ENCODE measurements around the gene MCF2L. TPM values are rescaled to one million over a fixed set of nuclear protein-coding genes. Genes with fewer than 3 reads are reported as not detected.

The MCF2L gene
- polyA plus RNA-seq, 1 experiment: 0.02 TPM

- TF ChIP-seq CTCF (IDR thresholded peaks at IDR 0.05; ENCODE audit: insufficient read depth, low read depth, low read length): no peak
- H3K36me3 ChIP-seq (ENCODE audit: control insufficient read depth, insufficient read depth, low read length): no peaks in the 10 kb centered on the region
- ChIA-PET POLR2A (no interaction called here), CTCF (interaction anchor here (0.6 to 1.1 kb wide), 2 partner anchors 16 to 605 kb away, joined by 3 to 4 read pairs; no protein-coding TSS in a partner anchor)
- DNase-seq (ENCODE audit: low read depth): no peak
- H3K4me3 ChIP-seq (ENCODE audit: low read depth, low read length): no peak overlapping the region
- H3K27me3 ChIP-seq (ENCODE audit: control insufficient read depth, insufficient read depth, low read length): peaks cover 15% of the 10 kb centered on the region
Observed at GRCh38 chr13:112958127-112958989, 10.7 kb upstream of the MCF2L start.

GRCh38 chr13:112959206-112959605 lies 9.8 kb upstream of the MCF2L start:
- no peak for TF ChIP-seq CTCF (IDR thresholded peaks at IDR 0.05; ENCODE audit: insufficient read depth, low read depth, low read length)
- POLR2A ChIA-PET: no interaction called here
- no peaks in the 10 kb centered on the region for H3K36me3 ChIP-seq (ENCODE audit: control insufficient read depth, insufficient read depth, low read length)
- H3K27me3 ChIP-seq (ENCODE audit: control insufficient read depth, insufficient read depth, low read length): peaks cover 11% of the 10 kb centered on the region
- CTCF ChIA-PET: no interaction called here
- DNase-seq (ENCODE audit: low read depth): no peak
- no peak overlapping the region for H3K4me3 ChIP-seq (ENCODE audit: low read depth, low read length)

GRCh38 chr13:112959701-112960542 lies 9.1 kb upstream of the MCF2L start:
- H3K27me3 ChIP-seq (ENCODE audit: control insufficient read depth, insufficient read depth, low read length): peaks cover 11% of the 10 kb centered on the region
- POLR2A ChIA-PET: no interaction called here
- H3K4me3 ChIP-seq (ENCODE audit: low read depth, low read length): no peak overlapping the region
- CTCF ChIA-PET: no interaction called here
- no peak for TF ChIP-seq CTCF (IDR thresholded peaks at IDR 0.05; ENCODE audit: insufficient read depth, low read depth, low read length)
- H3K36me3 ChIP-seq (ENCODE audit: control insufficient read depth, insufficient read depth, low read length): no peaks in the 10 kb centered on the region
- DNase-seq (ENCODE audit: low read depth): no peak

- Histone ChIP-seq H3K27me3 (ENCODE audit: control insufficient read depth, insufficient read depth, low read length) (peaks cover 10% of the 10 kb centered on the region), H3K36me3 (ENCODE audit: control insufficient read depth, insufficient read depth, low read length) (no peaks in the 10 kb centered on the region), H3K4me3 (ENCODE audit: low read depth, low read length) (no peak overlapping the region)
- no peak for DNase-seq (ENCODE audit: low read depth)
- ChIA-PET CTCF (no interaction called here), POLR2A (no interaction called here)
- no peak for TF ChIP-seq CTCF (IDR thresholded peaks at IDR 0.05; ENCODE audit: insufficient read depth, low read depth, low read length)
Observed at GRCh38 chr13:112960706-112961105, 8.3 kb upstream of the MCF2L start.
